Glomerular visceral epithelial cell (primary cell): ENCODE results near the gene STAC.
"Not testable (repeated sequence)": the region's sequence is repeated elsewhere in the genome, so short reads cannot be mapped to it uniquely, and the experiment has no call there.

Experiments used
- DNase-seq: peaks from one replicate; pipeline ENCODE4 v3.0.0-alpha.2; 2016; ENCODE audit errors: extremely low spot score

Gene STAC

GRCh38 chr3:36477655-36478054, 97.4 kb downstream of the STAC start:
- DNase-seq = no peak

GRCh38 chr3:36480911-36481648, 100.8 kb downstream of the STAC start:
- no peak for DNase-seq

GRCh38 chr3:36482256-36482655, 102.0 kb downstream of the STAC start:
- no peak for DNase-seq

- no peak for DNase-seq
Measured at GRCh38 chr3:36482880-36483279, 102.6 kb downstream of the STAC start.

- no peak for DNase-seq
Measured at GRCh38 chr3:36483709-36484108, 103.4 kb downstream of the STAC start.

GRCh38 chr3:36484386-36484785, 104.1 kb downstream of the STAC start:
- no peak for DNase-seq

- no peak for DNase-seq
Measured at GRCh38 chr3:36486009-36486795, 105.9 kb downstream of the STAC start.

- DNase-seq = no peak
Measured at GRCh38 chr3:36487616-36488015, 107.3 kb downstream of the STAC start.

GRCh38 chr3:36488077-36488789, 107.9 kb downstream of the STAC start:
- peak; percentile 21 for DNase-seq

- no peak for DNase-seq
Measured at GRCh38 chr3:36489101-36489500, 108.8 kb downstream of the STAC start.

GRCh38 chr3:36489679-36490425, 109.5 kb downstream of the STAC start:
- no peak for DNase-seq

GRCh38 chr3:36493051-36493450, 112.7 kb downstream of the STAC start:
- DNase-seq = no peak

GRCh38 chr3:36494461-36495109, 114.3 kb downstream of the STAC start:
- DNase-seq = no peak

GRCh38 chr3:36496684-36497633, 116.7 kb downstream of the STAC start:
- peak; percentile 44 for DNase-seq

- not testable (repeated sequence) for DNase-seq
Measured at GRCh38 chr3:36500053-36500452, 119.7 kb downstream of the STAC start.

- DNase-seq = no peak
Measured at GRCh38 chr3:36501616-36502015, 121.3 kb downstream of the STAC start.

- DNase-seq = no peak
Measured at GRCh38 chr3:36505393-36505792, 125.1 kb downstream of the STAC start.

GRCh38 chr3:36511791-36512486, 131.6 kb downstream of the STAC start:
- no peak for DNase-seq

GRCh38 chr3:36512555-36512954, 132.3 kb downstream of the STAC start:
- no peak for DNase-seq

- DNase-seq = no peak
Measured at GRCh38 chr3:36514171-36514570, 133.9 kb downstream of the STAC start.
